Vagina (tissue), 2 donors: Measurements from ENCODE around the gene FOXP4. TPM values are rescaled to one million over a fixed set of nuclear protein-coding genes. Genes with fewer than 3 reads are reported as not detected.
"Not testable (repeated sequence)": the region's sequence is repeated elsewhere in the genome, so short reads cannot be mapped to it uniquely, and the experiment has no call there.

Source experiments
- DNase-seq, 2 donors: peaks; one replicate each; pipeline ENCODE4 v3.0.0-alpha.2; 2017; ENCODE audit errors: extremely low spot score in 2 of 2
- H3K27ac ChIP-seq: fragments of 200-600 bp; sonication (generic); one replicate; pipeline ENCODE4 v1.5.1; 2019
- H3K27me3 ChIP-seq: fragments of 200-600 bp; sonication (generic); one replicate; pipeline ENCODE4 v1.5.1; 2019
- H3K36me3 ChIP-seq, 2 donors: fragments of 200-600 bp; sonication (generic); one replicate each; pipeline ENCODE4 v1.5.1; 2017 to 2019
- H3K4me1 ChIP-seq: fragments of 200-600 bp; sonication (generic); one replicate; pipeline ENCODE4 v1.5.1; 2019
- H3K4me3 ChIP-seq, 2 donors: fragments of 200-600 bp; sonication (generic); 1 replicate in 1 of 2; 2 replicates in 1 of 2; pipeline ENCODE4 v1.5.1; 2016 to 2019
- H3K9me3 ChIP-seq: fragments of 200-600 bp; sonication (generic); one replicate; pipeline ENCODE4 v1.5.1; 2019
- POLR2A ChIP-seq, 2 donors: fragments of 450-650 bp; IDR thresholded peaks; one replicate each; pipeline ENCODE4 v1.6.1; 2017; ENCODE audit warnings: antibody characterized with exemption in 2 of 2, mild to moderate bottlenecking in 2 of 2, moderate library complexity in 2 of 2
- POLR2AphosphoS5 ChIP-seq, 2 donors: sonication (generic); formaldehyde crosslinking; IDR thresholded peaks; one replicate each; pipeline ENCODE4 v1.9.0; 2017; ENCODE audit warnings: antibody characterized with exemption in 2 of 2, mild to moderate bottlenecking in 2 of 2, low read depth in 1 of 2; ENCODE audit not compliant: insufficient read depth in 1 of 2
- intact Hi-C: fragments of 100-400 bp; cut with DNase I; formaldehyde crosslinking; loops from one replicate; pipeline ENCODE4 v1.15.1; 2023
- total RNA-seq: library from RNA; depleted of rRNA; stranded (reverse); fragments of >200 nt; gene quantifications from one replicate; pipeline ENCODE4 v1.2.3, GENCODE V29; 2016
- TF ChIP-seq, protein P1 (sequence below), 3 experiments: fragments of 450-650 bp in 2 of 3; fragments of 200-600 bp in 1 of 3; sonication (generic) in 1 of 3; IDR thresholded peaks; one replicate each; pipeline ENCODE4 v1.5.1; 2017 to 2019; ENCODE audit warnings: antibody characterized with exemption in 3 of 3, mild to moderate bottlenecking in 2 of 3, moderate library complexity in 2 of 3

FOXP4 gene
- total RNA-seq, 1 donor from 2014 or later, result 7.4 TPM

DNA sequence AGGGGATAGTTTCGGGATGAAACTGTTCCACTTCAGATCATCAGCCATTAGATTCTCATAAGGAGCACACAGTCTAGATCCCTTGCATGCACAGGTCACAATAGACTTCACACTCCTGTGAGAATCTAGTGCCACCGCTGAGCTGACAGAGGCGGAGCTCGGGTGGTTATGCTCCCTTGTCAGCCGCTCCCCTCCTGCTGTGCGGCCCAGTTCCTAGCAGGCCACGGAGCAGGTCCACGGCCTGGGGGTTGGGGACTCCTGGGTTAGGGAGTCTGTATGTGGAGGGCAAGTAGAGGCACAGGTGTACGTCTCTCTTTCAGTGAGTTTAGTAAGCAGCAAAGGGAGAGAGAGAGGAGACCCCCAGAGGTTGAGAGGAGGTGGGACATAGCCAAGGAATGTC lies 61.6 kb downstream of the FOXP4 start:
- H3K4me1 ChIP-seq, result peaks cover 3% of the 10 kb centered on the region
- H3K9me3 ChIP-seq, result no peaks in the 10 kb centered on the region
- no peak for DNase-seq
- no peak overlapping the region for H3K27ac ChIP-seq
- no peaks in the 10 kb centered on the region for H3K27me3 ChIP-seq
- no peaks in the 10 kb centered on the region for H3K36me3 ChIP-seq
- intact Hi-C loops, result no loop called here
- no peak overlapping the region for H3K4me3 ChIP-seq
- TF ChIP-seq, protein P1, sequence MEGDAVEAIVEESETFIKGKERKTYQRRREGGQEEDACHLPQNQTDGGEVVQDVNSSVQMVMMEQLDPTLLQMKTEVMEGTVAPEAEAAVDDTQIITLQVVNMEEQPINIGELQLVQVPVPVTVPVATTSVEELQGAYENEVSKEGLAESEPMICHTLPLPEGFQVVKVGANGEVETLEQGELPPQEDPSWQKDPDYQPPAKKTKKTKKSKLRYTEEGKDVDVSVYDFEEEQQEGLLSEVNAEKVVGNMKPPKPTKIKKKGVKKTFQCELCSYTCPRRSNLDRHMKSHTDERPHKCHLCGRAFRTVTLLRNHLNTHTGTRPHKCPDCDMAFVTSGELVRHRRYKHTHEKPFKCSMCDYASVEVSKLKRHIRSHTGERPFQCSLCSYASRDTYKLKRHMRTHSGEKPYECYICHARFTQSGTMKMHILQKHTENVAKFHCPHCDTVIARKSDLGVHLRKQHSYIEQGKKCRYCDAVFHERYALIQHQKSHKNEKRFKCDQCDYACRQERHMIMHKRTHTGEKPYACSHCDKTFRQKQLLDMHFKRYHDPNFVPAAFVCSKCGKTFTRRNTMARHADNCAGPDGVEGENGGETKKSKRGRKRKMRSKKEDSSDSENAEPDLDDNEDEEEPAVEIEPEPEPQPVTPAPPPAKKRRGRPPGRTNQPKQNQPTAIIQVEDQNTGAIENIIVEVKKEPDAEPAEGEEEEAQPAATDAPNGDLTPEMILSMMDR (IDR thresholded peaks at IDR 0.05), result no peak
- TF ChIP-seq POLR2A (IDR thresholded peaks at IDR 0.05), result no peak
- TF ChIP-seq POLR2AphosphoS5 (IDR thresholded peaks at IDR 0.05; ENCODE audit: insufficient read depth in 1 of 2, low read depth in 1 of 2), result no peak

DNA sequence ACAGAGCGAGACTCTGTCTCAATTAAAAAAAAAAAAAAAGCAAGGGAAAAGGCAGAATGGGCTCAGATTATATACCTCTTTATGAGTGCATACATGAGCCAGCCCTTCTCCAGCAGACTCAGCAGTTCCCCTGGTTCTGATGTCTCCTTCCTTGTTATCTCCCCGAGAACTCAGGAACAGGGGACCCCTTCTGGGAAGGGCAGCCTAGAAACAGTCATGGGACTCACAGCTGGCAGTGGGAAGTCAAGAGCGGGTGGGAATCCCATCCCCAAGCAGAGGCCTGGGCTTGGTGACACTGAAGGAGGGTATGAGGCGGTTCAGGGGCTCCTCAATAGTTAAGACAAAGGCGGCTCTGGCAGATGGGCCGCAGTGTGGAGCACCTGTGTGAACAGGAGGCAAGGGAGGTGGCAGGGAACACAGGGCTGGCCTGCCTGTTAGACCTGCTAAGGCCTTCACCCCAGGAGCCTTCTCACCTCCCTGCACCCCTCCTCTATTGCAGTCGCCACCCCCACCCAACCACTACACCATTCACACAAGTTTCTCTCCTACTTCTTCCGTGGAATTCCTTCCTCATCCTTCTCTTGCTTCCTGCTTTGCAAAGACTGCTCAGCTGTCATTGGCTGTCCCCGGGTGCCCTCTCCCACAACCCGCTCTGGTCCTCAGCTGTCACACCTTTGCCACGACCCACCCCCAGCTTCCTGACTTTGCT lies 62.4 kb downstream of the FOXP4 start:
- intact Hi-C loops, result no loop called here
- TF ChIP-seq POLR2A (IDR thresholded peaks at IDR 0.05), result no peak
- TF ChIP-seq, protein P1 (IDR thresholded peaks at IDR 0.05), result no peak
- TF ChIP-seq POLR2AphosphoS5 (IDR thresholded peaks at IDR 0.05; ENCODE audit: insufficient read depth in 1 of 2, low read depth in 1 of 2), result no peak

DNA sequence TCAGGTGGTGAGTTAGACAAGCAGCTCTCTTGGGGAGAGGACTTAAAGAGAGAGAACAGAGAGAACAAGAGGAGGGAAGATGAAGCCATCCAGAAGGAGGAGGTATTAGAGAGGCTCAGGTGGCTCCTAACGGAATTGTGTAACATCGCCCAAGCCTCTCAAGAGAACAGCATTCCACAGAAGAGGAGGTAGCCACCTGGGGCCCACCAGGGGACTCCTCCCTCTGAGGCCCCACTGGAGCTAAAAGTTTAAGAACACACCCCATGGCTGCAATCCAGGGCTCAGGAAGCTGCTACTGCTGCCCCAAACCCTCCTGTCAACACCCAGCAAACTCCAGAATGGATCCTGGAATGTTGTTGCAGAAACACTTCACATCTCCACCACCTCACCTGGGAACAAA lies 68.5 kb downstream of the FOXP4 start:
- no peak for TF ChIP-seq POLR2AphosphoS5 (IDR thresholded peaks at IDR 0.05; ENCODE audit: insufficient read depth in 1 of 2, low read depth in 1 of 2)
- TF ChIP-seq, protein P1 (IDR thresholded peaks at IDR 0.05), result no peak
- TF ChIP-seq POLR2A (IDR thresholded peaks at IDR 0.05), result no peak
- no peak overlapping the region for H3K4me3 ChIP-seq
- no peak for DNase-seq
- intact Hi-C loops, result no loop called here
- no peaks in the 10 kb centered on the region for H3K4me1 ChIP-seq
- no peak overlapping the region for H3K27ac ChIP-seq
- H3K27me3 ChIP-seq, result no peaks in the 10 kb centered on the region
- no peaks in the 10 kb centered on the region for H3K36me3 ChIP-seq
- no peaks in the 10 kb centered on the region for H3K9me3 ChIP-seq

More for the DNA sequence above, 62.4 kb downstream of the FOXP4 start:
- H3K36me3 ChIP-seq, result no peaks in the 10 kb centered on the region
- no peak for DNase-seq
- no peaks in the 10 kb centered on the region for H3K27me3 ChIP-seq
- H3K4me3 ChIP-seq, result no peak overlapping the region
- no peak overlapping the region for H3K27ac ChIP-seq
- H3K9me3 ChIP-seq, result no peaks in the 10 kb centered on the region
- no peaks in the 10 kb centered on the region for H3K4me1 ChIP-seq

DNA sequence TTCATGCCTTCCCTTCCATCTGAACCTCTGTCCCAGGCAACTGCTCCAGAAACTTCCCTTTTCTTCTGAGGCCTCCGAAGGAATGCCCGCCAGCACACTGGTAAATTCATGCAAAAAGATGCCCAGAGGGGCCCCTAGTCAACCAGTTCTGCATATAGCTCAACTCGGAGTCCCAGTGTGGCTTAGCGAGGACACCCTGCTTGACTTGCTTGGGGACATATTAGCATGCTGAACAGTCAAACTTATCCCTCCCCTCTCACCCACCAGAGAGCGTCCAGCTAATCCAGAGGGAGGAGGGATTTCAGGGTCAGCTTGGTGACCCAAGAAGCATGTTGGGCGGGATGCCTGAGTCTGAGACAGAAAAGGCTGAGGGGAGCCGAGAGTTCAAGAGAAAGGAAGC lies 69.1 kb downstream of the FOXP4 start:
- H3K36me3 ChIP-seq, result no peaks in the 10 kb centered on the region
- H3K9me3 ChIP-seq, result no peaks in the 10 kb centered on the region
- H3K27ac ChIP-seq, result no peak overlapping the region
- no peak overlapping the region for H3K4me3 ChIP-seq
- intact Hi-C loops, result no loop called here
- no peaks in the 10 kb centered on the region for H3K4me1 ChIP-seq
- no peak for DNase-seq
- TF ChIP-seq POLR2A (IDR thresholded peaks at IDR 0.05), result no peak
- TF ChIP-seq, protein P1 (IDR thresholded peaks at IDR 0.05), result no peak
- no peak for TF ChIP-seq POLR2AphosphoS5 (IDR thresholded peaks at IDR 0.05; ENCODE audit: insufficient read depth in 1 of 2, low read depth in 1 of 2)
- H3K27me3 ChIP-seq, result no peaks in the 10 kb centered on the region

DNA sequence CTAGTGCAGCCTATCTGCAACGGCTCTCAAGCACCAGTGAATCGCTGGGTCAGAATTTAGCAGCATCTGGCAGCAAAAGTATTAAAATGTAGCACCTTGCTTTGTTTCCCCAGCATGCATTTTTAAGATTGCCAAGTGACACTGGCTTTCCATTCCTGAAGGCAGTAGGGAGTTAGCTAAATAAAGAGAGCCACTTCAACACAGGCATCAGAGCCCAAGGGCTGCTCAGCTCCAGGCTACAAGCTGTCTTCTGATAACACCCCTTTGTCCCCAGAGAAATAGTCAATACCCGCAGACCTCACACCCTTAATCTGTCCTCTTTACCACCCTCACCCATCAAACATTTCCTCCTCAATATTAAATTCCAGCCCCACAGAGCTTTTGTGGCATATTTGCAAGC lies 72.4 kb downstream of the FOXP4 start:
- no peak overlapping the region for H3K27ac ChIP-seq
- no peaks in the 10 kb centered on the region for H3K36me3 ChIP-seq
- no peak for DNase-seq
- no peaks in the 10 kb centered on the region for H3K27me3 ChIP-seq
- H3K4me1 ChIP-seq, result peaks cover 6% of the 10 kb centered on the region
- no peaks in the 10 kb centered on the region for H3K9me3 ChIP-seq
- TF ChIP-seq, protein P1 (IDR thresholded peaks at IDR 0.05), result no peak
- no peak for TF ChIP-seq POLR2A (IDR thresholded peaks at IDR 0.05)
- no peak for TF ChIP-seq POLR2AphosphoS5 (IDR thresholded peaks at IDR 0.05; ENCODE audit: insufficient read depth in 1 of 2, low read depth in 1 of 2)
- intact Hi-C loops, result no loop called here
- H3K4me3 ChIP-seq, result no peak overlapping the region

DNA sequence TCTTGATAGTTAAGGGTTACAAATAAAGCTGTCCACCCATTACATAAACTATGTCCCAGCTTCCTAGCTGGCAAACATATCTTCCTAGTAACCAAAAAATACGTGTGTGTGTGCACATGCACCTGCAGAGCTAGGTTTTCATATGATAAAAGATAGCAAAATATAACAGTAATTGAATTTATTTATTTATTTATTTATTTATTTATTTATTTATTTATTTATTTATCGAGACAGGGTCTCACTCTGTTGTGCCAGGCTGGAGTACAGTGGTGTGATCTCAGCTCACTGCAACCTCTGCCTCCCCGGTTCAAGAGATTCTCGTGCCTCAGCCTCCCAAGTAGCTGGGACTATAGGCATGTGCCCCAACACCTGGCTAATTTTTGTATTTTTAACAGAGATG lies 73.0 kb downstream of the FOXP4 start:
- H3K36me3 ChIP-seq, H3K27ac ChIP-seq, H3K27me3 ChIP-seq, intact Hi-C loops, H3K9me3 ChIP-seq, H3K4me3 ChIP-seq, H3K4me1 ChIP-seq, DNase-seq: not testable (repeated sequence)
